Activated T-cell treated with anti-CD3 and anti-CD28 coated beads for 1 hour (primary cell): ENCODE data around the gene NUTM2A.
"Not testable (repeated sequence)": the region's sequence is repeated elsewhere in the genome, so short reads cannot be mapped to it uniquely, and the experiment has no call there.

Source experiments
- DNase-seq: peaks from one replicate; pipeline ENCODE4 v3.0.0-alpha.2; 2020; ENCODE audit warnings: low read depth

The NUTM2A gene

GRCh38 chr10:87247335-87247734 is 22.1 kb downstream of the NUTM2A start:
- not testable (repeated sequence) for DNase-seq

GRCh38 chr10:87248818-87249353 is 23.6 kb downstream of the NUTM2A start:
- not testable (repeated sequence) for DNase-seq

GRCh38 chr10:87280749-87281392 is 55.6 kb downstream of the NUTM2A start:
- not testable (repeated sequence) for DNase-seq
